Trophoblast cell (in vitro differentiated cells and primary cell): ENCODE measurements around the gene SREBF2.

Experiments used
- DNase-seq, 2 donors: peaks; one replicate each; pipeline ENCODE4 v3.0.0-alpha.2; 2016
- H2AFZ ChIP-seq: 2 replicates; pipeline ENCODE4 v1.6.1; 2013; ENCODE audit warnings: low read length, moderate library complexity, mild to moderate bottlenecking; ENCODE audit not compliant: insufficient read depth, poor library complexity
- H2AK5ac ChIP-seq: 2 replicates; pipeline ENCODE4 v1.6.1; 2013; ENCODE audit warnings: mild to moderate bottlenecking, low read length
- H2BK120ac ChIP-seq: 2 replicates; pipeline ENCODE4 v1.6.1; 2013; ENCODE audit warnings: low read length, mild to moderate bottlenecking, moderate library complexity; ENCODE audit not compliant: insufficient read depth, poor library complexity
- H2BK12ac ChIP-seq: 2 replicates; pipeline ENCODE4 v1.6.1; 2013; ENCODE audit warnings: mild to moderate bottlenecking, low read length, moderate library complexity
- H2BK5ac ChIP-seq: 2 replicates; pipeline ENCODE4 v1.6.1; 2013; ENCODE audit warnings: low read length, low read depth, moderate library complexity, mild to moderate bottlenecking; ENCODE audit not compliant: poor library complexity
- H3K14ac ChIP-seq: 2 replicates; pipeline ENCODE4 v1.6.1; 2013; ENCODE audit warnings: mild to moderate bottlenecking, low read length
- H3K18ac ChIP-seq: 2 replicates; pipeline ENCODE4 v1.6.1; 2013; ENCODE audit warnings: mild to moderate bottlenecking, low read length
- H3K23ac ChIP-seq: 2 replicates; pipeline ENCODE4 v1.6.1; 2013; ENCODE audit warnings: low read length
- H3K27ac ChIP-seq: 2 replicates; pipeline ENCODE4 v1.5.1; 2013; ENCODE audit warnings: low read depth, mild to moderate bottlenecking, inconsistent platforms, low read length, moderate library complexity
- H3K27me3 ChIP-seq: 2 replicates; pipeline ENCODE4 v1.6.1; 2013; ENCODE audit warnings: inconsistent platforms, mild to moderate bottlenecking, low read length, moderate library complexity; ENCODE audit not compliant: insufficient read depth
- H3K36me3 ChIP-seq, 2 experiments: 1 replicate in 1 of 2; 2 replicates in 1 of 2; pipeline ENCODE4 v1.6.1; 2013; ENCODE audit warnings: low read length in 2 of 2, mild to moderate bottlenecking in 2 of 2, moderate library complexity in 1 of 2; ENCODE audit not compliant: insufficient read depth in 2 of 2, control insufficient read depth in 1 of 2
- H3K4ac ChIP-seq: 2 replicates; pipeline ENCODE4 v1.6.1; 2013; ENCODE audit warnings: low read depth, mild to moderate bottlenecking, low read length, moderate library complexity
- H3K4me1 ChIP-seq, 2 experiments: 1 replicate in 1 of 2; 2 replicates in 1 of 2; pipeline ENCODE4 v1.6.1; 2013; ENCODE audit warnings: low read length in 2 of 2, mild to moderate bottlenecking in 2 of 2, moderate library complexity in 1 of 2; ENCODE audit not compliant: insufficient read depth in 2 of 2, control insufficient read depth in 1 of 2
- H3K4me2 ChIP-seq: 2 replicates; pipeline ENCODE4 v1.6.1; 2013; ENCODE audit warnings: inconsistent platforms, mild to moderate bottlenecking, low read length, moderate library complexity
- H3K4me3 ChIP-seq: 2 replicates; pipeline ENCODE4 v1.5.1; 2013; ENCODE audit warnings: mild to moderate bottlenecking, low read depth, low read length, inconsistent platforms
- H3K79me1 ChIP-seq: one replicate; pipeline ENCODE4 v1.6.1; 2013; ENCODE audit warnings: low read length
- H3K79me2 ChIP-seq: 2 replicates; pipeline ENCODE4 v1.6.1; 2013; ENCODE audit warnings: low read length, mild to moderate bottlenecking; ENCODE audit not compliant: control insufficient read depth, insufficient read depth, poor library complexity
- H3K9ac ChIP-seq: 2 replicates; pipeline ENCODE4 v1.6.1; 2013; ENCODE audit warnings: mild to moderate bottlenecking, low read length
- H3K9me3 ChIP-seq: 2 replicates; pipeline ENCODE4 v1.6.1; 2013; ENCODE audit warnings: low read depth, mild to moderate bottlenecking, control low read depth, inconsistent platforms, low read length; ENCODE audit not compliant: insufficient read depth
- H4K12ac ChIP-seq: 2 replicates; pipeline ENCODE4 v1.6.1; 2013; ENCODE audit warnings: low read depth, mild to moderate bottlenecking, low read length, moderate library complexity
- H4K8ac ChIP-seq: 2 replicates; pipeline ENCODE4 v1.6.1; 2013; ENCODE audit warnings: low read depth, mild to moderate bottlenecking, low read length, moderate library complexity
- H4K91ac ChIP-seq: one replicate; pipeline ENCODE4 v1.6.1; 2013; ENCODE audit warnings: low read depth, mild to moderate bottlenecking, low read length, moderate library complexity
- WGBS: extraction: QIAGEN DNeasy Blood & Tissue Kit; methylation state at CpG from one replicate; pipeline ENCODE4 v1.1.7; 2013; ENCODE audit warnings: missing lambda C conversion rate; ENCODE audit not compliant: insufficient read length, insufficient coverage; ENCODE audit errors: extremely low coverage; 5-methylcytosine and 5-hydroxymethylcytosine counted together

The SREBF2 gene

DNA sequence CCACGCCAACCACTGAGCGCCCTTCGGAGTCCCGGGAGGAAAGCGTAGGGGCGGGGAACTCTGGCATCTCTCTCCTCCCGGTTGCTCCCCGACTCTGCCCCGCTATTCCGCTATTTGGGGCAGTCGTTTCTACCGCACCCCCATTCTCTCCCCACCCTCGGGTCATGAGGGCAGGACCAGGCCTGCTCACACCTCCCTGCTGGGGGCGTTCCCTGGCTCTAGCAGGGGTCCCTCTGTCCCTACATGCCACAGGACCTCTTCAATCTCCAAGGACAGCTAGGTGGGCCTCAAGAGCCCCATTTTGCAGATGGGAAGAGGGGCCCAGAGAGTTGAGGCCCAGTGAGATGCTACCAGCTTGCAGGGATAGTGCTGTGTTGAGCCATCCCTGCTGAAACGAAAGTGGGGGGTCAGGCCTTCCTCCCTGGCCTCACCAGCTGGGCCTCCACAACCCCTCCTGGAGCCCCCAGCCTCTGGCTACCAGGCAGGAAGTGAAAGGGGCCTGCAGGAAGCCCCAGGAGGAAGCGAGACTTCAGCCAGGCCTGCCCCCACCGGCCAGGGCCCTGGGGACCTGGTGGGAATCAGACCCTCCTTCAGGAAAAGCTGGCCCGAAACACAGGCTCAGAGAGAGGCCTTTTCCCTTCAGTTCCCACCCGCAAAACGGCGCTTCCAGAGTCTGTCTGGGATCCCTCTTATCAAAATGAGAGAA, 87.5 kb downstream of the SREBF2 start:
- no CpG with 5 or more reads among the region's 21 CpGs for WGBS
- Histone ChIP-seq H4K91ac (no peak overlapping the region), H2BK120ac (no peak overlapping the region), H2BK12ac (no peak overlapping the region), H3K79me1 (no peaks in the 10 kb centered on the region), H3K23ac (no peak overlapping the region), H3K4ac (no peak overlapping the region), H3K18ac (no peak overlapping the region), H4K8ac (no peak overlapping the region), H3K36me3 (no peaks in the 10 kb centered on the region), H3K79me2 (no peaks in the 10 kb centered on the region), H3K27me3 (peaks cover 32% of the 10 kb centered on the region), H2AFZ (no peak overlapping the region), H3K4me1 (peaks cover 7% of the 10 kb centered on the region in 2 experiments), H2AK5ac (no peak overlapping the region), H2BK5ac (no peak overlapping the region), H4K12ac (no peak overlapping the region), H3K4me2 (peak overlapping the region; percentile 21), H3K14ac (no peak overlapping the region), H3K9ac (no peak overlapping the region), H3K9me3 (peaks cover under 1% of the 10 kb centered on the region), H3K4me3 (no peak overlapping the region), H3K27ac (no peak overlapping the region)
- no peak for DNase-seq

DNA sequence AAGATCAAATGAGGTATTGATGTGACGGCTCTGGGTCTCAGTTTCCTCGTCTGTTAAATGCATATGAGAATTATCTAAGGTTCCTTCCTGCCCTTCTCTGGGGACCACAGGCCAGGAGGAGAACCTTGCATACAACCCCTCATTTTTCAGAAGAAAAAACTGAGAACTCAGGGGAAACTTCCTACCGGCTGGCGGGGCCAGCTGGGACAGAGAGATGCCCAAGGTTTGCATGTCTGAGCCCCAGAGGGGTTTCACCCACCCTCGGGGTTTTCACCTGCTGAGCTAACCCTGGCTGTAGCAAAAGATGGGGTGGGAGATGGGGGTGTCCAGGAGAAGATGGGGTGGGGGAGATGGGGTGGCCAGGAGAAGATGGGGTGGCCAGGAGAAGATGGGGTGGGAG, 89.4 kb downstream of the SREBF2 start:
- no peak overlapping the region for H2AK5ac ChIP-seq
- H3K4ac ChIP-seq = no peak overlapping the region
- H4K8ac ChIP-seq = no peak overlapping the region
- H3K79me2 ChIP-seq = peaks cover 2% of the 10 kb centered on the region
- DNase-seq = no peak
- H4K12ac ChIP-seq = no peak overlapping the region
- no peak overlapping the region for H3K9ac ChIP-seq
- peaks cover 2% of the 10 kb centered on the region for H3K9me3 ChIP-seq
- no peak overlapping the region for H3K18ac ChIP-seq
- no peak overlapping the region for H3K14ac ChIP-seq
- H2BK12ac ChIP-seq = no peak overlapping the region
- H3K4me2 ChIP-seq = no peak overlapping the region
- H3K4me1 ChIP-seq = peaks cover 9 to 13% of the 10 kb centered on the region in 2 experiments
- H3K36me3 ChIP-seq = no peaks in the 10 kb centered on the region
- H3K79me1 ChIP-seq = peaks cover 3% of the 10 kb centered on the region
- H3K27me3 ChIP-seq = peaks cover 28% of the 10 kb centered on the region
- H2BK120ac ChIP-seq = no peak overlapping the region
- WGBS = no CpG with 5 or more reads among the region's 5 CpGs
- H2BK5ac ChIP-seq = no peak overlapping the region
- H3K23ac ChIP-seq = no peak overlapping the region
- H3K27ac ChIP-seq = no peak overlapping the region
- H2AFZ ChIP-seq = no peak overlapping the region
- no peak overlapping the region for H4K91ac ChIP-seq
- no peak overlapping the region for H3K4me3 ChIP-seq

DNA sequence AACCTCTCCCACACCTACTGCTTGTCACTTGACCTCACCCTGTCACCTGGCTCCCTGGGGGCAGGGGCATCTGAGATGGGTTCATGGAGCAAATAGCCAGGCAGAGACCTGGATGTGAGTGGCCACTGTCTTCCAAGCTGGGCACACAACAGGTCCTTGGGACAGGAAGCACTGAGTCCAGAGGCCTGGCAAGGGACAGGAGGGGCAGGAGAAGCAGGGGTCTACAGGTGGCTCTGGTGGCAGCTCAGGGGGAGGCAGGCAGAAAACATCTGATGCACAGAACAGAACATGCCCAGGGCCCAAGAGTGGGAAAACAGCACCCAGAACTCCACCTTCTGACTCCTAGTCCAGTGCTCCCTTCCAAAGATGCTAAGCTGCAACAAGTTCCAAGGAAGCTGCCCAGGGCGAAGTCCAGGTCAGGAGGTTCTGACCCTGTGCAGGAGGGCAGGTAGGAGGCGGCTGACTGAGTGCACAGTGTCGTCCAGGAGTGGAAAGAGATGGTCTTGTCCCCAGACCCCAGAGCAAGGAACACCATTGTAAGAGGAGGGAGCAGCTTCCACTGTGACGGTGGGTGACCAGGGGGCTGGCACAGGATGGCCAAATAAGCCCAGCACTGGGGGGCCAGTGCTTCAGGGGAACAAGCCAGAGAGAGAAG, 90.2 kb downstream of the SREBF2 start:
- Histone ChIP-seq H3K14ac (no peak overlapping the region), H2BK12ac (no peak overlapping the region), H3K4me2 (no peak overlapping the region), H2BK5ac (no peak overlapping the region), H4K12ac (no peak overlapping the region), H4K91ac (no peak overlapping the region), H3K79me1 (peaks cover 3% of the 10 kb centered on the region), H2AK5ac (no peak overlapping the region), H3K9ac (no peak overlapping the region), H3K4ac (no peak overlapping the region), H4K8ac (no peak overlapping the region), H2AFZ (no peak overlapping the region), H3K4me1 (peaks cover 9 to 13% of the 10 kb centered on the region in 2 experiments), H3K18ac (no peak overlapping the region), H3K23ac (no peak overlapping the region), H3K79me2 (peaks cover 2% of the 10 kb centered on the region), H3K9me3 (peaks cover 2% of the 10 kb centered on the region), H3K27ac (no peak overlapping the region), H3K27me3 (peaks cover 23% of the 10 kb centered on the region), H2BK120ac (no peak overlapping the region), H3K4me3 (no peak overlapping the region), H3K36me3 (no peaks in the 10 kb centered on the region)
- WGBS = no CpG with 5 or more reads among the region's 4 CpGs
- DNase-seq = no peak

DNA sequence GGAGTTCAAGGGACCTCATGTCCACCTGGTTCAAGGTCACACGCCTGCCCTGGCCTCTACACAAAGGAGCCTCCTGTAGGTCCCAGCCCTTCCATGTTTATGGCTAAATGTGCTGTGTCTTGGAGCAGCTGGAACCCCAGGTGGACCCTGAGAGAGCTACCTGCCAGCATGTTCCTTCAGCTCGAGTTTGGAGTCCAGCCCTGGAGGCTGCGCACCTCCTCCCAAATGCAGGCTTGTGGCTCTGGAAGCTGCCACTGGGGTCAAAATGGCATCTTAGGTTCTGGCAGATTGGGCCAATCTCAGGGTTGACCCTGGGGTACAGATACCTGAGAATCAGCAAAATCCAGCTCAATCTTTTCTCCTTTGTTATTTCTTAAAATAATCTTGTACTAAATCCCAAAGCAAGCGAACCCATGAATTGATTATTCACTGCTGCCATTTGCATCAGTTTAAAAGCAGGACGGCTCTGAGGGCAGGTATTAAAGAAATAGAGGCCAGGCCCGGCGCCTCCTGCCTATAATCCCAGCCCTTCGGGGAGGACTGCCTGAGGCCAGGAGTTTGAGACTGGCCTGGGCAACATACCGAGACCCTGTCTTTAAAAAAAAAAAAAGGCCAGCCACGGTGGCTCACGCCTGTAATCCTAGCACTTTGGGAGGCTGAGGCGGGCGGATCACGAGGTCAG, 90.8 kb downstream of the SREBF2 start:
- no peak overlapping the region for H3K14ac ChIP-seq
- DNase-seq = no peak

More for the DNA sequence above, 90.8 kb downstream of the SREBF2 start:
- Histone ChIP-seq H2BK5ac (no peak overlapping the region), H3K9me3 (peaks cover 2% of the 10 kb centered on the region), H4K12ac (no peak overlapping the region), H3K79me1 (peaks cover 3% of the 10 kb centered on the region), H3K23ac (no peak overlapping the region), H3K27ac (no peak overlapping the region), H3K4me1 (peaks cover 9 to 13% of the 10 kb centered on the region in 2 experiments), H3K4me3 (no peak overlapping the region), H3K4me2 (no peak overlapping the region), H3K36me3 (no peaks in the 10 kb centered on the region), H2AK5ac (no peak overlapping the region), H3K4ac (no peak overlapping the region), H4K91ac (no peak overlapping the region), H2BK12ac (no peak overlapping the region), H2BK120ac (no peak overlapping the region), H3K18ac (no peak overlapping the region), H4K8ac (no peak overlapping the region), H3K9ac (no peak overlapping the region), H2AFZ (no peak overlapping the region), H3K79me2 (peaks cover 2% of the 10 kb centered on the region), H3K27me3 (peaks cover 20% of the 10 kb centered on the region)
- WGBS = no CpG with 5 or more reads among the region's 14 CpGs
